Ishikawa (cell line): ENCODE results near the gene SLCO4A1.

Source experiments
- CEBPB ChIP-seq: IDR thresholded peaks from 2 replicates; pipeline ENCODE4 v1.6.1; 2012
- CREB1 ChIP-seq: IDR thresholded peaks from 2 replicates; pipeline ENCODE4 v1.6.1; 2012; ENCODE audit warnings: low read depth
- EGR1 ChIP-seq: IDR thresholded peaks from 2 replicates; pipeline ENCODE4 v1.6.1; 2012
- EP300 ChIP-seq: IDR thresholded peaks from 2 replicates; pipeline ENCODE4 v1.6.1; 2012; ENCODE audit warnings: borderline replicate concordance
- FOXM1 ChIP-seq: IDR thresholded peaks from 2 replicates; pipeline ENCODE4 v1.6.1; 2012; ENCODE audit warnings: low read depth, borderline replicate concordance
- MAX ChIP-seq: IDR thresholded peaks from 2 replicates; pipeline ENCODE4 v1.6.1; 2012
- NFIC ChIP-seq: IDR thresholded peaks from 2 replicates; pipeline ENCODE4 v1.6.1; 2012
- RAD21 ChIP-seq: IDR thresholded peaks from 2 replicates; pipeline ENCODE4 v1.6.1; 2012; ENCODE audit warnings: low read depth
- TAF1 ChIP-seq: IDR thresholded peaks from 2 replicates; pipeline ENCODE4 v1.6.1; 2012; ENCODE audit warnings: low read depth, mild to moderate bottlenecking
- TCF12 ChIP-seq: IDR thresholded peaks from 2 replicates; pipeline ENCODE4 v1.6.1; 2012; ENCODE audit warnings: low read depth
- TEAD4 ChIP-seq: IDR thresholded peaks from 2 replicates; pipeline ENCODE4 v1.6.1; 2012
- YY1 ChIP-seq: IDR thresholded peaks from 2 replicates; pipeline ENCODE4 v1.6.1; 2012; ENCODE audit warnings: low read depth
- ZBTB7A ChIP-seq: IDR thresholded peaks from 2 replicates; pipeline ENCODE4 v1.6.1; 2012; ENCODE audit warnings: low read depth
- TF ChIP-seq, protein P1 (sequence below): IDR thresholded peaks from 2 replicates; pipeline ENCODE4 v1.6.1; 2012
- TF ChIP-seq, protein P2 (sequence below): IDR thresholded peaks from 2 replicates; pipeline ENCODE4 v1.6.1; 2012; ENCODE audit warnings: low read depth, mild to moderate bottlenecking

SLCO4A1 gene

GRCh38 chr20:62637110-62637509 lies 5.2 kb upstream of the SLCO4A1 start:
- TF ChIP-seq EP300: no peak
- TF ChIP-seq CREB1: no peak
- TF ChIP-seq FOXM1: no peak
- no peak for TF ChIP-seq NFIC
- no peak for TF ChIP-seq YY1
- no peak for TF ChIP-seq RAD21
- no peak for TF ChIP-seq EGR1
- no peak for TF ChIP-seq TEAD4
- no peak for TF ChIP-seq MAX
- TF ChIP-seq, protein P1, sequence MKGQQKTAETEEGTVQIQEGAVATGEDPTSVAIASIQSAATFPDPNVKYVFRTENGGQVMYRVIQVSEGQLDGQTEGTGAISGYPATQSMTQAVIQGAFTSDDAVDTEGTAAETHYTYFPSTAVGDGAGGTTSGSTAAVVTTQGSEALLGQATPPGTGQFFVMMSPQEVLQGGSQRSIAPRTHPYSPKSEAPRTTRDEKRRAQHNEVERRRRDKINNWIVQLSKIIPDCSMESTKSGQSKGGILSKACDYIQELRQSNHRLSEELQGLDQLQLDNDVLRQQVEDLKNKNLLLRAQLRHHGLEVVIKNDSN: no peak
- TF ChIP-seq CEBPB: no peak
- TF ChIP-seq, protein P2, sequence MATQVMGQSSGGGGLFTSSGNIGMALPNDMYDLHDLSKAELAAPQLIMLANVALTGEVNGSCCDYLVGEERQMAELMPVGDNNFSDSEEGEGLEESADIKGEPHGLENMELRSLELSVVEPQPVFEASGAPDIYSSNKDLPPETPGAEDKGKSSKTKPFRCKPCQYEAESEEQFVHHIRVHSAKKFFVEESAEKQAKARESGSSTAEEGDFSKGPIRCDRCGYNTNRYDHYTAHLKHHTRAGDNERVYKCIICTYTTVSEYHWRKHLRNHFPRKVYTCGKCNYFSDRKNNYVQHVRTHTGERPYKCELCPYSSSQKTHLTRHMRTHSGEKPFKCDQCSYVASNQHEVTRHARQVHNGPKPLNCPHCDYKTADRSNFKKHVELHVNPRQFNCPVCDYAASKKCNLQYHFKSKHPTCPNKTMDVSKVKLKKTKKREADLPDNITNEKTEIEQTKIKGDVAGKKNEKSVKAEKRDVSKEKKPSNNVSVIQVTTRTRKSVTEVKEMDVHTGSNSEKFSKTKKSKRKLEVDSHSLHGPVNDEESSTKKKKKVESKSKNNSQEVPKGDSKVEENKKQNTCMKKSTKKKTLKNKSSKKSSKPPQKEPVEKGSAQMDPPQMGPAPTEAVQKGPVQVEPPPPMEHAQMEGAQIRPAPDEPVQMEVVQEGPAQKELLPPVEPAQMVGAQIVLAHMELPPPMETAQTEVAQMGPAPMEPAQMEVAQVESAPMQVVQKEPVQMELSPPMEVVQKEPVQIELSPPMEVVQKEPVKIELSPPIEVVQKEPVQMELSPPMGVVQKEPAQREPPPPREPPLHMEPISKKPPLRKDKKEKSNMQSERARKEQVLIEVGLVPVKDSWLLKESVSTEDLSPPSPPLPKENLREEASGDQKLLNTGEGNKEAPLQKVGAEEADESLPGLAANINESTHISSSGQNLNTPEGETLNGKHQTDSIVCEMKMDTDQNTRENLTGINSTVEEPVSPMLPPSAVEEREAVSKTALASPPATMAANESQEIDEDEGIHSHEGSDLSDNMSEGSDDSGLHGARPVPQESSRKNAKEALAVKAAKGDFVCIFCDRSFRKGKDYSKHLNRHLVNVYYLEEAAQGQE: no peak

- TF ChIP-seq FOXM1: no peak
- no peak for TF ChIP-seq EGR1
- no peak for TF ChIP-seq RAD21
- no peak for TF ChIP-seq NFIC
Observed at GRCh38 chr20:62637521-62638054, 4.7 kb upstream of the SLCO4A1 start.

- TF ChIP-seq CREB1 (no peak), EGR1 (no peak), MAX (no peak), YY1 (no peak), FOXM1 (no peak), EP300 (no peak), RAD21 (no peak), TCF12 (no peak), TEAD4 (no peak), CEBPB (no peak), ZBTB7A (no peak), NFIC (no peak), TAF1 (no peak)
- TF ChIP-seq, protein P2: no peak
- TF ChIP-seq, protein P1: no peak
Observed at GRCh38 chr20:62638055-62638570, 4.2 kb upstream of the SLCO4A1 start.

DNA sequence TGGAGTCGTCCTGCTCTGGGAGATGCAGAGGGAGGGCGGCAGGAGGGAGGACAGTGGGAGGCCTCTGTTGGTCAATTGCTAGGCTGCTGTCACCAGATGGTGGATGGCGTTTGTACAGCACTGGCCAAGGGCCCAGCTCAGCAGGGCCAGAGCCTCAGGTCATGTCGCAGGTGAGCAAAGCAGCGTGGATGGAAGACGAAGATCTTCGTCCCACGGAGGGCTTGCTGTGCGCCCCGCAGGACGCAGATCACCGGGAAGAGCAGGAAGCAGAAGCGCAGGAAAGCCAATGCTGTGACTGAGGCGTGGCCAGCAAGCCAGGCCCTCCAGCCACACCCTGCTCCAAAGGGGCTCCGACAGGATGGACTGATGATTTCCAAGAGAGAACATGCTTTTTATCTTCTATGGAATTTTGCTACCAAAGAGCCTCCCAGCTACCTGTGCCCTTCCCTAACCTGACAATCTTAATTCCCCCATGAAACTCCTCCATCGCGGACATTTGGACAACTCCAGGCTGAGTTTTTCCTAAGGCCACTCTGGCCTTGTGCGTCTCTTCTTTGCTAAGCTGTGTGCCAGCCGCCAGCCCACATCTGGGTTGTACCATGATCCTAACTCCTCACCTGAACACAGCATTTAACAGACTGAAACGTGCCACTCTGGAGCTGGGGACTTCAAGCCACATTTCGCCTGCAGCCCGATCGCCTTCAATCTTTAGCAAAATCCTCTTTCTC lies 3.5 kb upstream of the SLCO4A1 start:
- TF ChIP-seq RAD21 (no peak), TCF12 (no peak), CEBPB (no peak), ZBTB7A (no peak), EP300 (no peak), TEAD4 (no peak), TAF1 (no peak), YY1 (no peak), FOXM1 (no peak), MAX (no peak), CREB1 (no peak), NFIC (no peak), EGR1 (no peak)
- TF ChIP-seq, protein P1: no peak
- TF ChIP-seq, protein P2: no peak
